Upper lobe of left lung (tissue), 6 donors: Measurements from ENCODE around the gene REM2. TPM values are rescaled to one million over a fixed set of nuclear protein-coding genes. Genes with fewer than 3 reads are reported as not detected.

Experiments used
- ATAC-seq, 2 donors: fragments of 200-7000 bp; cut with Tn5 transposase; one replicate each; pipeline ENCODE4 v1.9.1; 2022; ENCODE audit warnings: mild to moderate bottlenecking in 2 of 2, moderate library complexity in 2 of 2; ENCODE audit not compliant: low FRiP score in 2 of 2
- DNase-seq, 2 donors: peaks; one replicate each; pipeline ENCODE4 v3.0.0-alpha.2; 2019 to 2020
- H3K27ac ChIP-seq, 4 donors: fragments of 200-600 bp; sonication (generic); one replicate each; pipeline ENCODE4 v1.5.1; 2016 to 2019
- H3K27me3 ChIP-seq, 4 donors: fragments of 200-600 bp; sonication (generic); one replicate each; pipeline ENCODE4 v1.5.1; 2017 to 2019
- H3K36me3 ChIP-seq, 4 donors: fragments of 200-600 bp; sonication (generic); one replicate each; pipeline ENCODE4 v1.5.1; 2016 to 2019
- H3K4me1 ChIP-seq, 4 donors: fragments of 200-600 bp; sonication (generic); one replicate each; pipeline ENCODE4 v1.5.1; 2018 to 2019
- H3K4me3 ChIP-seq, 4 donors: fragments of 200-600 bp; sonication (generic); one replicate each; pipeline ENCODE4 v1.5.1; 2017 to 2019; ENCODE audit warnings: mild to moderate bottlenecking in 2 of 4, moderate library complexity in 1 of 4
- H3K9me3 ChIP-seq, 4 donors: fragments of 200-600 bp; sonication (generic); one replicate each; pipeline ENCODE4 v1.5.1; 2018 to 2019
- EP300 ChIP-seq, 4 donors: sonication (generic); formaldehyde crosslinking; IDR thresholded peaks; one replicate each; pipeline ENCODE4 v1.5.1; 2017; ENCODE audit warnings: antibody characterized with exemption in 4 of 4, control low read depth in 2 of 4
- POLR2A ChIP-seq, 4 donors: fragments of 450-650 bp; IDR thresholded peaks; one replicate each; pipeline ENCODE4 v1.5.1; 2016 to 2017; ENCODE audit warnings: antibody characterized with exemption in 4 of 4, mild to moderate bottlenecking in 2 of 4
- POLR2AphosphoS5 ChIP-seq, 2 donors: sonication (generic); formaldehyde crosslinking; IDR thresholded peaks; one replicate each; pipeline ENCODE4 v1.5.1; 2017; ENCODE audit warnings: antibody characterized with exemption in 2 of 2
- WGBS, 2 donors: methylation state at CpG; one replicate each; pipeline ENCODE4 v1.1.5; 2017 to 2018; 5-methylcytosine and 5-hydroxymethylcytosine counted together
- total RNA-seq, 6 donors: library from RNA; depleted of rRNA in 4 of 6; stranded (reverse); fragments of >200 nt in 4 of 6; gene quantifications; one replicate each; pipeline versions ENCODE4 v1.1.0 to v1.2.1, GENCODE V29; 2016 to 2021
- TF ChIP-seq, protein P1 (sequence below), 6 experiments: fragments of 450-650 bp in 4 of 6; fragments of 200-600 bp in 2 of 6; sonication (generic) in 2 of 6; IDR thresholded peaks; one replicate each; pipeline ENCODE4 v1.5.1; 2016 to 2019; ENCODE audit warnings: antibody characterized with exemption in 6 of 6
- donor health status: DM: no; HTN: no; CAD: no; lungs with moderate emphysema.
- donor health status: DM: no; HTN: yes; CAD: no; lungs with severe emphysema.

Gene REM2
- total RNA-seq, 6 donors from 2014 or later, result 1.0 to 6.3 (median 1.2) TPM

DNA sequence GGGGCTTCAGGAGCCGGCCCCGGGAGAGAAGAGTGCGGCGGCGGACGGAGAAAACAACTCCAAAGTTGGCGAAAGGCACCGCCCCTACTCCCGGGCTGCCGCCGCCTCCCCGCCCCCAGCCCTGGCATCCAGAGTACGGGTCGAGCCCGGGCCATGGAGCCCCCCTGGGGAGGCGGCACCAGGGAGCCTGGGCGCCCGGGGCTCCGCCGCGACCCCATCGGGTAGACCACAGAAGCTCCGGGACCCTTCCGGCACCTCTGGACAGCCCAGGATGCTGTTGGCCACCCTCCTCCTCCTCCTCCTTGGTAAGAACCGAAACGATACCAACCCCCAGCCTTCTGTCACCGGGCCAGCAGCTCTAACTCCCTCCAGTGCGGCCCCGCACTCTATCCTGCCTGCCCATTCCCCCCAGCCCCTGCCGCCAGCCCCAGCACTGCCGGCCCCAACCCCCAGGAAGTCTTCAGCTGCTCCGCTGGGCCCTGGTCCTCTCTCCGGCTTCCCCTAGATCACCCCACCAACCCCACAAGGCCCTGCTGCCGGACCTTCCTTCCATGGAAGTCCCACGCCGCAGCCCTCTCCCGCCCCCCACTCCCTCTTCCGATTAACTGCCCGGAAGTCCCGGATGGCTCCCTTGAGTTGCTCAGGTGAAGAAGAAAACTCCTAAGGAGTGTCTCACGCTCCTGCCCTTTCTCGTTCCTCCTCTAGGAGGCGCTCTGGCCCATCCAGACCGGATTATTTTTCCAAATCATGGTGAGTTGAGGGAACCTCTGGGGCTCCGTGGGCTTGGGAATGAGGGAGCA is 10.8 kb upstream of the REM2 start:
- TF ChIP-seq POLR2A (IDR thresholded peaks at IDR 0.05), result no peak
- peak in 1 of 2 donors; percentile 64 for TF ChIP-seq POLR2AphosphoS5 (IDR thresholded peaks at IDR 0.05)
- TF ChIP-seq, protein P1, sequence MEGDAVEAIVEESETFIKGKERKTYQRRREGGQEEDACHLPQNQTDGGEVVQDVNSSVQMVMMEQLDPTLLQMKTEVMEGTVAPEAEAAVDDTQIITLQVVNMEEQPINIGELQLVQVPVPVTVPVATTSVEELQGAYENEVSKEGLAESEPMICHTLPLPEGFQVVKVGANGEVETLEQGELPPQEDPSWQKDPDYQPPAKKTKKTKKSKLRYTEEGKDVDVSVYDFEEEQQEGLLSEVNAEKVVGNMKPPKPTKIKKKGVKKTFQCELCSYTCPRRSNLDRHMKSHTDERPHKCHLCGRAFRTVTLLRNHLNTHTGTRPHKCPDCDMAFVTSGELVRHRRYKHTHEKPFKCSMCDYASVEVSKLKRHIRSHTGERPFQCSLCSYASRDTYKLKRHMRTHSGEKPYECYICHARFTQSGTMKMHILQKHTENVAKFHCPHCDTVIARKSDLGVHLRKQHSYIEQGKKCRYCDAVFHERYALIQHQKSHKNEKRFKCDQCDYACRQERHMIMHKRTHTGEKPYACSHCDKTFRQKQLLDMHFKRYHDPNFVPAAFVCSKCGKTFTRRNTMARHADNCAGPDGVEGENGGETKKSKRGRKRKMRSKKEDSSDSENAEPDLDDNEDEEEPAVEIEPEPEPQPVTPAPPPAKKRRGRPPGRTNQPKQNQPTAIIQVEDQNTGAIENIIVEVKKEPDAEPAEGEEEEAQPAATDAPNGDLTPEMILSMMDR (IDR thresholded peaks at IDR 0.05), result peak; percentile 88 to 95 (median 92)
- TF ChIP-seq EP300 (IDR thresholded peaks at IDR 0.05), result no peak

DNA sequence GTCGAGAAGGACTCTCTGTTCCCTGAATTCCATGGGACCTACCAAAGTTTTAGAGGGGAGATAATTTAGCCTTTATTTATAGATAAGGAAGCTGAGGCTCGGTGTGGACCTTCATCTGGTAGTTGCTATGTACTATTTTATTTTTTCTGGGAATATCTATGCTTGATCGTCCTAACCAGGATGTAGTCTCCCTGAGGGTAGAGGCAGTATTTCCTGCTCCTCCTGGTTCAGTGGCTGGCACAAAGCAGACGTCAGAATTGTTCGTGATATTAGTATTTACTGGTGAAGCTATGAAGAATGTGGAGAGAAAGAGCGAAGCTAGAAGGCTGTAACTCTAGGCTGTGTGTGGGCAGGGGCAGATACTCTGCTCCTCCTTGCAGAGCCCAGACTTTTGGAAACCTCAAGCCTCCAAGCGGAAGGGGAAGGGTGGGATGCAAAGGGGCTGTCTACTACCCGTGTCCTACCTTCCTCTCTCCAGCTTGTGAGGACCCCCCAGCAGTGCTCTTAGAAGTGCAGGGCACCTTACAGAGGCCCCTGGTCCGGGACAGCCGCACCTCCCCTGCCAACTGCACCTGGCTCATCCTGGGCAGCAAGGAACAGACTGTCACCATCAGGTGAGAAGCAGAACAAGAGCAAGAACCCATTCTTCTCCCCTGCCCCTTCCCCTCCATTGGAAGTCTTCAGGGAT is 10.0 kb upstream of the REM2 start:
- H3K4me3 ChIP-seq, result peak overlapping the region; percentile 75 to 89 (median 86)
- H3K4me1 ChIP-seq, result peaks cover 22 to 37% (median 26%) of the 10 kb centered on the region in 4 donors
- H3K27me3 ChIP-seq, result no peaks in the 10 kb centered on the region
- no peaks in the 10 kb centered on the region for H3K9me3 ChIP-seq
- TF ChIP-seq POLR2A (IDR thresholded peaks at IDR 0.05) (no peak), POLR2AphosphoS5 (IDR thresholded peaks at IDR 0.05) (no peak), EP300 (IDR thresholded peaks at IDR 0.05) (no peak)
- ATAC-seq (no peak), DNase-seq (no peak)
- 42 to 50% methylated on average over 10 of the region's 10 CpGs for WGBS, 2 donors
- peak overlapping the region; percentile 98 to 100 (median 99) for H3K27ac ChIP-seq
- peaks cover 38 to 49% (median 48%) of the 10 kb centered on the region in 4 donors for H3K36me3 ChIP-seq

More for the DNA sequence above, 10.8 kb upstream of the REM2 start:
- DNase-seq (peak in 1 of 2 donors; percentile 88), ATAC-seq (peak; percentile 86)
- peaks cover 22 to 37% (median 26%) of the 10 kb centered on the region in 4 donors for H3K4me1 ChIP-seq
- no peaks in the 10 kb centered on the region for H3K27me3 ChIP-seq
- H3K4me3 ChIP-seq, result peak overlapping the region; percentile 75 to 89 (median 86)
- H3K27ac ChIP-seq, result peak overlapping the region; percentile 98 to 100 (median 99)
- peaks cover 31 to 42% (median 40%) of the 10 kb centered on the region in 4 donors for H3K36me3 ChIP-seq
- WGBS, 2 donors, result 0 to 5% methylated on average over 11 to 25 of the region's 45 CpGs
- H3K9me3 ChIP-seq, result no peaks in the 10 kb centered on the region

DNA sequence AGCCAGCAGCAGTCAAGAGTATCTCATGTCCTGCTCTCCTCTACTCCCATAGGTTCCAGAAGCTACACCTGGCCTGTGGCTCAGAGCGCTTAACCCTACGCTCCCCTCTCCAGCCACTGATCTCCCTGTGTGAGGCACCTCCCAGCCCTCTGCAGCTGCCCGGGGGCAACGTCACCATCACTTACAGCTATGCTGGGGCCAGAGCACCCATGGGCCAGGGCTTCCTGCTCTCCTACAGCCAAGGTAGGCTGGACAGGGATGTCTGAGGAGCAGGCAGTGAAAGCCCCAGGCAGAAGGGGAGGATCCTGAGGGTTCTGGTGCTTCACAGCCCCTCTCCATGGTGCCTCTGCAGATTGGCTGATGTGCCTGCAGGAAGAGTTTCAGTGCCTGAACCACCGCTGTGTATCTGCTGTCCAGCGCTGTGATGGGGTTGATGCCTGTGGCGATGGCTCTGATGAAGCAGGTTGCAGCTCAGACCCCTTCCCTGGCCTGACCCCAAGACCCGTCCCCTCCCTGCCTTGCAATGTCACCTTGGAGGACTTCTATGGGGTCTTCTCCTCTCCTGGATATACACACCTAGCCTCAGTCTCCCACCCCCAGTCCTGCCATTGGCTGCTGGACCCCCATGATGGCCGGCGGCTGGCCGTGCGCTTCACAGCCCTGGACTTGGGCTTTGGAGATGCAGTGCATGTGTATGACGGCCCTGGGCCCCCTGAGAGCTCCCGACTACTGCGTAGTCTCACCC is 7.8 kb upstream of the REM2 start:
- no peaks in the 10 kb centered on the region for H3K9me3 ChIP-seq
- ATAC-seq (no peak), DNase-seq (peak in 1 of 2 donors; percentile 73)
- WGBS, 2 donors, result 95 to 100% methylated on average over 6 to 15 of the region's 15 CpGs
- H3K4me3 ChIP-seq, result no peak overlapping the region
- H3K4me1 ChIP-seq, result peaks cover 16 to 33% (median 23%) of the 10 kb centered on the region in 4 donors
- no peak overlapping the region for H3K27ac ChIP-seq
- H3K36me3 ChIP-seq, result peaks cover 42 to 65% (median 55%) of the 10 kb centered on the region in 4 donors
- H3K27me3 ChIP-seq, result no peaks in the 10 kb centered on the region
- TF ChIP-seq POLR2AphosphoS5 (IDR thresholded peaks at IDR 0.05) (no peak), POLR2A (IDR thresholded peaks at IDR 0.05) (no peak), EP300 (IDR thresholded peaks at IDR 0.05) (no peak)
- TF ChIP-seq, protein P1 (IDR thresholded peaks at IDR 0.05), result no peak

DNA sequence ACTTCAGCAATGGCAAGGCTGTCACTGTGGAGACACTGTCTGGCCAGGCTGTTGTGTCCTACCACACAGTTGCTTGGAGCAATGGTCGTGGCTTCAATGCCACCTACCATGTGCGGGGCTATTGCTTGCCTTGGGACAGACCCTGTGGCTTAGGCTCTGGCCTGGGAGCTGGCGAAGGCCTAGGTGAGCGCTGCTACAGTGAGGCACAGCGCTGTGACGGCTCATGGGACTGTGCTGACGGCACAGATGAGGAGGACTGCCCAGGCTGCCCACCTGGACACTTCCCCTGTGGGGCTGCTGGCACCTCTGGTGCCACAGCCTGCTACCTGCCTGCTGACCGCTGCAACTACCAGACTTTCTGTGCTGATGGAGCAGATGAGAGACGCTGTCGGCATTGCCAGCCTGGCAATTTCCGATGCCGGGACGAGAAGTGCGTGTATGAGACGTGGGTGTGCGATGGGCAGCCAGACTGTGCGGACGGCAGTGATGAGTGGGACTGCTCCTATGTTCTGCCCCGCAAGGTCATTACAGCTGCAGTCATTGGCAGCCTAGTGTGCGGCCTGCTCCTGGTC is 7.2 kb upstream of the REM2 start:
- no peak for ATAC-seq
- no peak overlapping the region for H3K27ac ChIP-seq
- H3K27me3 ChIP-seq, result no peaks in the 10 kb centered on the region
- 98 to 100% methylated on average over 13 to 18 of the region's 20 CpGs for WGBS, 2 donors
- peaks cover 42 to 65% (median 55%) of the 10 kb centered on the region in 4 donors for H3K36me3 ChIP-seq
- H3K4me1 ChIP-seq, result peaks cover 10 to 27% (median 17%) of the 10 kb centered on the region in 4 donors
- no peaks in the 10 kb centered on the region for H3K9me3 ChIP-seq
- no peak overlapping the region for H3K4me3 ChIP-seq
- no peak for DNase-seq
- TF ChIP-seq EP300 (IDR thresholded peaks at IDR 0.05) (no peak), POLR2AphosphoS5 (IDR thresholded peaks at IDR 0.05) (no peak), POLR2A (IDR thresholded peaks at IDR 0.05) (no peak)
- TF ChIP-seq, protein P1 (IDR thresholded peaks at IDR 0.05), result no peak
